H9 (cell line): ENCODE measurements around the gene CELF5. TPM values are rescaled to one million over a fixed set of nuclear protein-coding genes. Genes with fewer than 3 reads are reported as not detected.

ENCODE experiments used
- DNase-seq: peaks from one replicate; pipeline ENCODE4 v3.0.0-alpha.2; 2017
- H2AFZ ChIP-seq: one replicate; pipeline ENCODE4 v1.6.1; 2013; ENCODE audit warnings: mild to moderate bottlenecking, low read length, control low read depth, moderate library complexity
- H2AK5ac ChIP-seq: 2 replicates; pipeline ENCODE4 v1.6.1; 2013; ENCODE audit warnings: low read length, control low read depth, mixed read lengths; ENCODE audit not compliant: insufficient read length
- H2BK120ac ChIP-seq: one replicate; pipeline ENCODE4 v1.6.1; 2013; ENCODE audit warnings: low read depth, mild to moderate bottlenecking, low read length, control low read depth, inconsistent platforms; ENCODE audit not compliant: poor library complexity, severe bottlenecking
- H2BK12ac ChIP-seq: 2 replicates; pipeline ENCODE4 v1.6.1; 2013; ENCODE audit warnings: low read length, control low read depth, mixed read lengths, low read depth; ENCODE audit not compliant: insufficient read length
- H2BK15ac ChIP-seq: 2 replicates; pipeline ENCODE4 v1.6.1; 2013; ENCODE audit warnings: low read depth, low read length, control low read depth
- H2BK20ac ChIP-seq: one replicate; pipeline ENCODE4 v1.6.1; 2013; ENCODE audit warnings: low read depth, mild to moderate bottlenecking, low read length, control low read depth, inconsistent platforms; ENCODE audit not compliant: poor library complexity, severe bottlenecking
- H2BK5ac ChIP-seq: 2 replicates; pipeline ENCODE4 v1.6.1; 2013; ENCODE audit warnings: low read length, control low read depth, mixed read lengths; ENCODE audit not compliant: insufficient read length
- H3K14ac ChIP-seq: 2 replicates; pipeline ENCODE4 v1.6.1; 2013; ENCODE audit warnings: low read length, control low read depth; ENCODE audit not compliant: insufficient read depth
- H3K18ac ChIP-seq: 2 replicates; pipeline ENCODE4 v1.6.1; 2013; ENCODE audit warnings: low read depth, mild to moderate bottlenecking, mixed read lengths, low read length, control low read depth; ENCODE audit not compliant: insufficient read length
- H3K23ac ChIP-seq: 2 replicates; pipeline ENCODE4 v1.6.1; 2013; ENCODE audit warnings: low read length, control low read depth, mixed read lengths, low read depth; ENCODE audit not compliant: insufficient read length
- H3K23me2 ChIP-seq: 2 replicates; pipeline ENCODE4 v1.6.1; 2013; ENCODE audit warnings: low read depth, mild to moderate bottlenecking, mixed read lengths, low read length, control low read depth; ENCODE audit not compliant: insufficient read length, poor library complexity, severe bottlenecking
- H3K27ac ChIP-seq: 2 replicates; pipeline ENCODE4 v1.5.1; 2013; ENCODE audit warnings: low read length, control low read depth, mixed read lengths, low read depth; ENCODE audit not compliant: insufficient read length
- H3K27me3 ChIP-seq: 2 replicates; pipeline ENCODE4 v1.6.1; 2013; ENCODE audit warnings: low read length, control low read depth, inconsistent platforms; ENCODE audit not compliant: insufficient read depth
- H3K4ac ChIP-seq: 2 replicates; pipeline ENCODE4 v1.6.1; 2013; ENCODE audit warnings: low read depth, mild to moderate bottlenecking, control low read depth, inconsistent platforms, low read length, moderate library complexity
- H3K4me1 ChIP-seq: 2 replicates; pipeline ENCODE4 v1.6.1; 2013; ENCODE audit warnings: low read length, control low read depth, inconsistent platforms; ENCODE audit not compliant: insufficient read depth
- H3K4me2 ChIP-seq: 2 replicates; pipeline ENCODE4 v1.6.1; 2013; ENCODE audit warnings: low read length, control low read depth, mixed read lengths; ENCODE audit not compliant: insufficient read length, insufficient read depth
- H3K56ac ChIP-seq: 2 replicates; pipeline ENCODE4 v1.6.1; 2013; ENCODE audit warnings: low read depth, mild to moderate bottlenecking, mixed read lengths, low read length, control low read depth; ENCODE audit not compliant: insufficient read length
- H3K79me1 ChIP-seq: 2 replicates; pipeline ENCODE4 v1.6.1; 2013; ENCODE audit warnings: low read depth, mild to moderate bottlenecking, moderate library complexity, low read length, control low read depth, inconsistent platforms; ENCODE audit not compliant: insufficient read depth, poor library complexity, severe bottlenecking
- H3K79me2 ChIP-seq: 2 replicates; pipeline ENCODE4 v1.6.1; 2013; ENCODE audit warnings: low read length, control low read depth, inconsistent platforms; ENCODE audit not compliant: insufficient read depth
- H3K9ac ChIP-seq: 2 replicates; pipeline ENCODE4 v1.6.1; 2013; ENCODE audit warnings: low read length, control low read depth, mixed read lengths; ENCODE audit not compliant: insufficient read length; ENCODE audit errors: extremely low read depth
- H3K9me3 ChIP-seq: one replicate; pipeline ENCODE4 v1.6.1; 2013; ENCODE audit warnings: low read depth, low read length, inconsistent platforms; ENCODE audit not compliant: control insufficient read depth
- H3T11ph ChIP-seq: one replicate; pipeline ENCODE4 v1.6.1; 2013; ENCODE audit warnings: mild to moderate bottlenecking, low read length, control low read depth, inconsistent platforms
- H4K20me1 ChIP-seq: one replicate; pipeline ENCODE4 v1.6.1; 2013; ENCODE audit not compliant: control insufficient read depth, insufficient read length, insufficient read depth
- H4K5ac ChIP-seq: 2 replicates; pipeline ENCODE4 v1.6.1; 2013; ENCODE audit warnings: low read depth, mild to moderate bottlenecking, mixed read lengths, low read length, control low read depth; ENCODE audit not compliant: insufficient read length
- H4K8ac ChIP-seq: replicated peaks from 2 replicates; pipeline ENCODE4 v1.6.1; 2013; ENCODE audit warnings: low read length, control low read depth, mixed read lengths, low read depth; ENCODE audit not compliant: insufficient read length
- H4K91ac ChIP-seq: 2 replicates; pipeline ENCODE4 v1.6.1; 2013; ENCODE audit warnings: low read depth, mild to moderate bottlenecking, moderate library complexity, mixed read lengths, low read length, control low read depth; ENCODE audit not compliant: insufficient read length
- H3K27ac Mint-ChIP-seq, 3 experiments: 2 replicates in 2 of 3; 3 replicates in 1 of 3; pipeline ENCODE4 v1.8.0; 2020 to 2021; ENCODE audit warnings: mixed read lengths in 3 of 3, mild to moderate bottlenecking in 1 of 3, moderate library complexity in 1 of 3
- H3K27me3 Mint-ChIP-seq: 2 replicates; pipeline ENCODE4 v1.8.0; 2021; ENCODE audit warnings: low read depth, mild to moderate bottlenecking, moderate library complexity, mixed read lengths
- H3K36me3 Mint-ChIP-seq, 3 experiments: 2 replicates in 2 of 3; 3 replicates in 1 of 3; pipeline ENCODE4 v1.8.0; 2020 to 2021; ENCODE audit warnings: low read depth in 3 of 3, mixed read lengths in 3 of 3; ENCODE audit not compliant: insufficient read depth in 1 of 3
- H3K4me1 Mint-ChIP-seq, 2 experiments: 2 replicates each; pipeline ENCODE4 v1.8.0; 2020; ENCODE audit warnings: mixed read lengths in 2 of 2
- H3K4me3 Mint-ChIP-seq, 2 experiments: 2 replicates in 1 of 2; 3 replicates in 1 of 2; pipeline ENCODE4 v1.8.0; 2020 to 2021; ENCODE audit warnings: mild to moderate bottlenecking in 2 of 2, mixed read lengths in 2 of 2, moderate library complexity in 1 of 2
- H3K9me3 Mint-ChIP-seq, 2 experiments: 2 replicates in 1 of 2; 3 replicates in 1 of 2; pipeline ENCODE4 v1.8.0; 2020; ENCODE audit warnings: mild to moderate bottlenecking in 2 of 2, mixed read lengths in 2 of 2, moderate library complexity in 1 of 2
- CTCF ChIP-seq: fragments of 200-600 bp; sonication (generic); conservative IDR thresholded peaks from 3 replicates; pipeline ENCODE4 v1.8.0; 2021; ENCODE audit warnings: antibody characterized with exemption, mild to moderate bottlenecking
- WGBS: extraction: QIAGEN DNeasy Blood & Tissue Kit; methylation state at CpG from one replicate; pipeline ENCODE4 v1.1.7; 2013; ENCODE audit warnings: missing lambda C conversion rate, low lambda C conversion rate, mixed read lengths; ENCODE audit not compliant: insufficient read length; ENCODE audit errors: extremely low coverage; 5-methylcytosine and 5-hydroxymethylcytosine counted together
- total RNA-seq: library from RNA; stranded (reverse); gene quantifications from 2 replicates; pipeline ENCODE4 v1.2.1, GENCODE V29; 2021

Gene CELF5
- total RNA-seq, 1 experiment from 2014 or later, result 4.8 TPM

GRCh38 chr19:3251229-3251628 is 26.8 kb downstream of the CELF5 start:
- H2BK15ac ChIP-seq, result no peak overlapping the region
- H4K8ac ChIP-seq, result no peak overlapping the region
- H2AK5ac ChIP-seq, result no peak overlapping the region
- H3K79me2 ChIP-seq, result no peaks in the 10 kb centered on the region
- no peak overlapping the region for H2BK12ac ChIP-seq
- H3K18ac ChIP-seq, result no peak overlapping the region
- no peak for DNase-seq
- H2AFZ ChIP-seq, result no peak overlapping the region
- WGBS, result no CpG with 5 or more reads among the region's 8 CpGs
- H3K56ac ChIP-seq, result no peak overlapping the region
- H3K27ac ChIP-seq, result no peak overlapping the region
- H4K5ac ChIP-seq, result no peak overlapping the region
- TF ChIP-seq CTCF, result no peak
- Mint-ChIP-seq H3K4me3 (no peak overlapping the region; a peak in 1 of 5 replicates), H3K27me3 (peaks cover 21% of the 10 kb centered on the region), H3K9me3 (no peaks in the 10 kb centered on the region; a peak in 2 of 5 replicates), H3K27ac (no peak overlapping the region), H3K4me1 (peaks cover 2 to 13% of the 10 kb centered on the region in 2 experiments; a peak in 3 of 4 replicates), H3K36me3 (peaks cover 8 to 34% (median 32%) of the 10 kb centered on the region in 3 experiments)
- no peak overlapping the region for H2BK120ac ChIP-seq
- H3K9me3 ChIP-seq, result no peaks in the 10 kb centered on the region
- no peaks in the 10 kb centered on the region for H3K79me1 ChIP-seq
- no peak overlapping the region for H3K4me2 ChIP-seq
- no peak overlapping the region for H2BK5ac ChIP-seq
- no peaks in the 10 kb centered on the region for H3K4me1 ChIP-seq
- H3K27me3 ChIP-seq, result no peaks in the 10 kb centered on the region
- H3T11ph ChIP-seq, result no peak overlapping the region
- H4K91ac ChIP-seq, result no peak overlapping the region
- H3K4ac ChIP-seq, result no peak overlapping the region
- H4K20me1 ChIP-seq, result no peaks in the 10 kb centered on the region
- no peak overlapping the region for H3K9ac ChIP-seq
- H2BK20ac ChIP-seq, result no peak overlapping the region
- no peak overlapping the region for H3K14ac ChIP-seq
- no peak overlapping the region for H3K23ac ChIP-seq
- H3K23me2 ChIP-seq, result no peaks in the 10 kb centered on the region
